HK-2 (cell line): ENCODE results near the gene SLC45A3.

ENCODE experiments used
- DNase-seq: peaks from one replicate; pipeline ENCODE4 v3.0.0-alpha.2; 2018; ENCODE audit not compliant: unreplicated experiment

SLC45A3 gene

DNA sequence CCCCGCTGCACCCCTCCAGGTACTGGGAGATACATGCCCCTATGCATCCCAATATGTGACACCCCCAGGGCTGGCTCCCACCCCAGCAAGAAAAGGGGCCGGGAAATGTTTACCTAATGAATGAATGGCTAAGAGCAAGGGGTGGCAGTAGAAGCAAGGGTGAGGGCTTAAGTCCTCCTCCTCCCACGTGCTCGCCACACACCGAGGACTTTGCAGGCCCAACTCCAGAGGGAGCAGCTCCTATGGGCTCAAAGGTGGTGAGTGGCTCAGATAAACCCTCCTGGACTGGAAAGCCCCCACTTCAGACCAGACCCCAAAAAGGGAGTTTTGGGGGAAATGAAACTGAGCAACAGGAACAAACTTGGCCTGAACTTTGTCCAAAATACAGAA is 11.4 kb downstream of the SLC45A3 start:
- DNase-seq: no peak

- no peak for DNase-seq
Measured at GRCh38 chr1:205667909-205668643, 12.2 kb downstream of the SLC45A3 start.

- no peak for DNase-seq
Measured at GRCh38 chr1:205666372-205667166, 13.7 kb downstream of the SLC45A3 start.

GRCh38 chr1:205665201-205666045 is 14.9 kb downstream of the SLC45A3 start:
- no peak for DNase-seq

GRCh38 chr1:205664399-205665017 is 15.8 kb downstream of the SLC45A3 start:
- DNase-seq: peak; percentile 38

DNA sequence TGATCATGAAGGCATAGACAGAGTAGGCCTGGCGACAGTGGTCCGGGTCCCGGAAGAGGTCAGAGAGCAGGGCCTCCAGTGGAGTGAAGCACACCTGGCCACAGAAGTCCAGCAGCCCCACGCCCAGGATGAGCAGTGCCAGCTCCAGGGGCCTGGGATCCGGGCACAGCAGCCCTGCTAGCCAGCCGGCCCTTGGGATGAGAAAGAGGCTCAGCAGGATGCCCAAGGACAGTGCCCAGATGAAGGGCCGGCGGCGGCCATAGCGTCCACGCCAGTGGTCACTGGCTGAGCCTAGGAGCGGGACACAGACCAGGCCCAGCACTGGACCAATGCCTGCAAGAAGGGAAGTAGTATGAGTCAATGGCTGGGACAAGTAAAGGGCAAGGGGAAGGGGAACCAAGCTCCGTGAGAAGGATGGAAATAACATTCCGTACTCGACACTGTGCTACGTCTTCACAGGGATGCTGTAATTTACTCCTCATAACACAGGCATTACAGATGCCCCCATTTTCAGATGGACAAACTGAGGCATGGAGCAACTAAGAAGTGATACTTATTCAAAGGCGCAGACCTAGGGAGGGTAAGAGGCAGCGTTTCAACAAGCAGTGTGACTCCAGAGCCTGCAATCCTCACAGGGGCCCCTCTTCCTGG is 16.9 kb downstream of the SLC45A3 start:
- no peak for DNase-seq

- no peak for DNase-seq
Measured at GRCh38 chr1:205662791-205663190, 17.5 kb downstream of the SLC45A3 start.

DNA sequence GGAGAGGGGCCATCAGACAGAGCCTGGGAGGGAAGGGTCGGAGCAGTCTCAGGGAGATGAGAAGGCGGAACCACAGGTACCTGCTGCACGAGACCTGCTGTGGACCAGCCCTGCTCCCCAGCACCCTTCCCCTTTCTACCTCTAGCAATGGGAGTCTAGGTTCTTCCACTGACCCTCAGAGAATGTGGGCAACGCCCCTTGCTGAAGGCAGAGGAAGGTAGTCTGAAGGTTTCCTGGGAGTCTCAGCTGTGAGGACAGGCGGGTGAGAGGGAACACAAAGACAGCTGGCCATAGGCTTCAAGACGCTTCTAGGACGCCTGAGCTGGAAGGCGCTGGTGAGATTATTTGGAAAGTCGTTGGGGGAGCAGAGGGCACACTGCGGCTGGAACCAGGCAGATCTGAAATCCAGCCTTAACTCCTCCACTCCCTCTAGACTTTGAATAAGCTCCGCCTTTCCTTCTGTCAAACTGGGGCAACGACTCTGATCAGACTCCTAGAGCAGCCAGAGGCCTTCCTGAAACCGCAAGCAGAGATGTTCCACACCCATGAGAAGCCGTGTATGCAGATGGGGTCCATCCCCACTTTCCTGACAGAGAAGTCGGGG is 18.1 kb downstream of the SLC45A3 start:
- DNase-seq: no peak

- DNase-seq: no peak
Measured at GRCh38 chr1:205661429-205662134, 18.7 kb downstream of the SLC45A3 start.

DNA sequence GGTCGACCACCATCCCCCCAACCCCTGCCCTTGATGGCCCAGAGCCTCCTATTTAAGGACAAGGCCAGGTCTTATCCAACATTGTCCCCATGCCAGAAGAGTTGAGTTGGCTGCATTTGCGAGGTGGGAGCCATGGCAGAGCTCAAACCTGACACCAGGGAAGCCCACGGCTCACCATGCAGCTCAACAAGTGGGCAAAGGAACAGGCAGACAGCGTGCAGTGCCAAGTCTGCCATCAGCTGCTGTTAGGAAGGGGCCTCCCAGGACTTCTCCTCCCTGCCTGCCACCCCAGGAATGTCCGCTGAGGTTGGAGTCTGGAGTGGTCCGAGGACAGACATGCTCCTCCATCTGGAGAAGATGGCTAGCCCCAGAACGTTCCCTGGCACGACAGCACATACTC is 19.9 kb downstream of the SLC45A3 start:
- no peak for DNase-seq

DNA sequence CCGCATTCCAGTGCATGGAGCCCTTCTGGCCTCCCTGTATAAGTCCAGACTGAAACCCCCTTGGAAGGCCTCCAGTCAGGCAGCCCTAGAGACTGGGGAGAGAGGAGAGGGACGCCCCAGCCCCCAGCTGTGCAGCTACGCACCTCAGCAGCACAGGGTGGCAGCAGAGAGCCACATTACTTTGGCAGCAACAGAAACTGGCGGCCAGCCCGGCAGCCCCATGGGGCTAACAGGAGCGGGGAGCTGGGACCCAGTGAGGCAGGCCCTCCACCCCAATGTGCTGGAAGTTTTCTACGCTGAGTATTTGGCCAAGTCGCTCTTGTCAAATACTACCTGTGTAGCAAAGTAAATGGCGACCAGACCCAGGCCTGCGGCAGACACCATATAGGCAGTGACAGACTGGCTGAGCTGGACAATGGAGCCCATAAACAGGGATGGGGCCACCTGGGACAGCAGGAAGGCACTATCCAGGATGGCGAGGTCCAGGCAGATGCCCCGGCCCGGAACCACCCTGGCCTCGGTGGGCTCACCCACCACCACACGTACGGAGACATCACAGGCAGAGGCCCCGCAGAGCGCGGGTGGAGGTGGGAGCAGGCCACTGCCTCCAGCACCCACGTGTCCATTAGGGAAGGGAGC is 21.2 kb downstream of the SLC45A3 start:
- peak; percentile 70 for DNase-seq

- DNase-seq: no peak
Measured at GRCh38 chr1:205656236-205656635, 24.1 kb downstream of the SLC45A3 start.

GRCh38 chr1:205652984-205653383 is 27.3 kb downstream of the SLC45A3 start:
- no peak for DNase-seq

DNA sequence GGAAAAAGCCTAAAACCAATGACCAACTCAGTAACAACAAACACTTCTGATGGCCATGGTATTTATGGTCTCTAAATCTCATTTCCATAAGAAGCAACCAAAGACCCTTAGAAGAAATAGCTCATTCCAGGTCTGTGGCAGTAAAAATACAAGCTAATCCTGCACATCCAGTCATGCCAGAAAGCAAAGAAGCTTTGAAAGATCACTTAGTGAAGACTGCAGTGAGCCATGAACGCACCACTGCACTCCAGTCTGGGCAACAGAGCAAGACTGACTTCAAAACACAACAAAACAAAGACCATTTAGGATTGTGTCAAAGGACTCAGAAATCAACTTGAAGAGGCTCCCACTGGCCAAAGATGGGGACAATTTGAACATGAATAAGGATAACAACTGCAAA is 30.1 kb downstream of the SLC45A3 start:
- DNase-seq: no peak

DNA sequence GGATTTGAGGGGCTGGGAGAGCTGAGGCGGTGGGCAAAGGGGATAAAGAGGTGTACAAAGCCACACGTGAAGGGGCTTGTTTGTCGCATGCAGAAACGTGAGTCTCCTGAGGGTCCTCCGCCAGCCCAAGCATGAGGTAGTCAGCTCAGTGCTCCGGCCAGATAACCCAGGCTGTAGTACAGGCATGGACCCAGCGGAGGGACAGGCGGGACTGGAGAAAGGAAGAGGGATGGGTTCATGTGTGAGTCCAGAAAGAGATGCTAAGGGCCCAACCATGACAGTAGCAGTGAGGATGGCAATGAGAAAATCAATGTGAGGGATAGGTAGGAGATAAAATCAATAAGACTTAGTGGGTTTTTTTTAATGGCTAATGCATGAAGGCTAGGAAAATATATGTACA is 34.8 kb downstream of the SLC45A3 start:
- no peak for DNase-seq

DNA sequence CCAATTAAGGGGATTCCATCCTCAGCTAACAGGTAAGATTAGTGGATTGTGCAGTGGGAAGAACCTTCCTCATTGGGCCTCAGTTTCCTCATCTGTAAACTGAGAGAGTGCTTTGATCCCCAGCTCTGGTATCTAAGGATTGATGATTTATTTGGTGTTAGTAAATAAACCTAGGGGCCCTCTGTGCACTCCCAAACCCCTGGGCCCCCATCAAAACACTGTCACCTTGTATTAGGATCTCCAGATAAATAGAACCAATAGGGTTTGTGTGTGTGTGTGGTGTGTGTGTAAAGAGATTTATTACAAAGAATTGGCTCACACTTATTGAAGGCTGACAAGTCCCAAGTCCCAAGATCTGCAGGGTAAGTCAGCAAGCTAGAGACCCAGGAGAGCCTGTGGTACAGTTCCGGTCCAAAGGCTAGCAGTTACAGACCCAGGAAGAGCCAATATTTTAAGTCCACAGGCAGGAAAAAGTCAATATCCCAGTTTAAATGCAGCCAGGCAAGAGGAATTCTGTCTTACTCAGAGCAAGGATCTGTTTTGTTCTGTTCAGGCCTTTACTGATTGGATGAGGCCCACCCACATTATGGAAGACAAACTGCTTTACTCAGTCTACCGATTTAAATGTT is 37.5 kb downstream of the SLC45A3 start:
- DNase-seq: no peak

DNA sequence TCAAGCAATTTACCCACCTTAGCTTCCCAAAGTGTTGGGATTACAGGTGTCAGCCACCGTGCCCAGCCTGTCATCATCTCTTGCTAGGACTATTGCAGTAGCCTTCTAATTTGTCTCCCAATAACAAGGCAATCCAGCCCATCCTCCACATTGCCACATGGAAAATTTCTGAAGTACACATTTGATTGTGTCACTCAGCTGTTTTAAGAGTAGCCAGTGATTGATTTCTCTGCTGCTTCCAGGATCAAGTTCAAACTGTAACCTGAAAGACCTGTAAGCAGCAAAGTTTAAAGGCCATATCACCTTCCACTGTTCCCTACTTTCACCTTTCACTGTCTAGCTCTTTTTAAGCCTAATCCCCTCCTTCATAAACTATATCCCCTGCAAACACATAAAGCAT is 40.7 kb downstream of the SLC45A3 start:
- no peak for DNase-seq

DNA sequence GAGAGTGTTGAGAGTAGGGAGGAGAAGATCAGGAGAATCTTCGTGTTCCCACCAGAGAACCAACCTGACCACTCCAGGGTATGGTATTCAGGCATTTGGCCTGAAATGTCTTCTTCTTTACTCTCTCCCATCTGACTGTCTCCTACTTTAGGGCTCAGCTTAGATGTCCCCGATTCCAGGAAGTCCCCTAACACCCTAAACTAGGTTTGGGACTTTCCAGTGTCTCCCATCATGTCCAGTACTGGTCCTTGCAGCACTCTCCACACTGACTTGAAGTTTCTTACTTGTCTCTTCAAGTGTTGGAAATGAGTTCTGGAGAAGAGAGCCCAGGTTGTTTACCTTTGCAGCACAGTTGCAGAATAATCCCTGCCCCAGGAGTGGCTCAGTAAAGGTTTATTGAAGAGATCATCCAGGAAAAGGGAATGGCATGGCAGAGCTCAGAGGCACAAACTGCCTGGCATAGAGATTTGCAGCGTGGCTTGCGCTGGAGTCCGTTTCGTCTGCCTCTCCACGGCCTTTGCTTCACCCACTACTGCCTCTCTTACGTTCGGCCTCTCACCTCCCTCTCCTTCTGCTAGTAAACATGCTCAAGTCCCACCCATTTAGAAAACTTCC is 42.3 kb downstream of the SLC45A3 start:
- DNase-seq: no peak

- DNase-seq: no peak
Measured at GRCh38 chr1:205636732-205637131, 43.6 kb downstream of the SLC45A3 start.
